HL-60 (cell line): ENCODE results near the gene DDAH1.

ENCODE experiments used
- POLR2AphosphoS5 ChIP-seq: IDR thresholded peaks from 2 replicates; pipeline ENCODE4 v1.6.1; 2012; ENCODE audit warnings: low read depth
- TF ChIP-seq, protein P1 (sequence below): IDR thresholded peaks from one replicate; pipeline ENCODE4 v1.5.1; 2011; ENCODE audit warnings: low read length, control low read depth, inconsistent platforms; ENCODE audit not compliant: insufficient read depth

DNA sequence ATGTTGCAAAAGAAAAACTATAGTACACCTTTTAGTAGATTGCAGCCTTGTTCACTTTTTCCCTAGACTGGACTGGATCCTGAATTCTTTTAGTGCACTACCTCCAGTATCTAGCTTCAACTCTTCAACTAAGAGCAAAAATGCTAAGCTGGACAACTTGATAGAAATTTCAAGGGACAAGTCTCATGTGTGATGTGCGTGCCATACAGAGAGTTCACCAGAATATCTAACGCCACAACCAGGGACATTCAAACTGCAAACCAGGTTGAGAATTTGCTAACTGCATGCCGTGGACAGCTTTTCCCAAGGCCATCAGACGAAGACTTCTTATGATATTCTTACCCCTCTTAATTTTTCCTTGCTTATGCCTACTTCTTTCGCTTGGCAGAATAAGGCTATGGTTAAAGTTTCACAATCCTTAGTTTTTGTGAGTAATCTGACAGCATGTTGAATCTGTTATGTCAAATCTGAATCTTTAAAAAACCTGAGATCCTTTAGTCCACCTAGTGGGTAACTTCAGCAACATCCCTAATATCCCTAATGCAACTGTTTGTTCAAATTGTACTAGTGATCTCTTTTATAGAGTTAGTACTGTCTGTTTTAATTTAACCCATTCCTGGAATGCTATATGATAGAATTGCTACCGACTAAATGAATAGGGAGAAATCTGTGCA lies 66.4 kb downstream of the DDAH1 start:
- no peak for TF ChIP-seq POLR2AphosphoS5
- TF ChIP-seq, protein P1, sequence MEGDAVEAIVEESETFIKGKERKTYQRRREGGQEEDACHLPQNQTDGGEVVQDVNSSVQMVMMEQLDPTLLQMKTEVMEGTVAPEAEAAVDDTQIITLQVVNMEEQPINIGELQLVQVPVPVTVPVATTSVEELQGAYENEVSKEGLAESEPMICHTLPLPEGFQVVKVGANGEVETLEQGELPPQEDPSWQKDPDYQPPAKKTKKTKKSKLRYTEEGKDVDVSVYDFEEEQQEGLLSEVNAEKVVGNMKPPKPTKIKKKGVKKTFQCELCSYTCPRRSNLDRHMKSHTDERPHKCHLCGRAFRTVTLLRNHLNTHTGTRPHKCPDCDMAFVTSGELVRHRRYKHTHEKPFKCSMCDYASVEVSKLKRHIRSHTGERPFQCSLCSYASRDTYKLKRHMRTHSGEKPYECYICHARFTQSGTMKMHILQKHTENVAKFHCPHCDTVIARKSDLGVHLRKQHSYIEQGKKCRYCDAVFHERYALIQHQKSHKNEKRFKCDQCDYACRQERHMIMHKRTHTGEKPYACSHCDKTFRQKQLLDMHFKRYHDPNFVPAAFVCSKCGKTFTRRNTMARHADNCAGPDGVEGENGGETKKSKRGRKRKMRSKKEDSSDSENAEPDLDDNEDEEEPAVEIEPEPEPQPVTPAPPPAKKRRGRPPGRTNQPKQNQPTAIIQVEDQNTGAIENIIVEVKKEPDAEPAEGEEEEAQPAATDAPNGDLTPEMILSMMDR = no peak
